ENCODE data around the gene ZNF181.
A peak's percentile ranks its signal among the peaks of the same experiment; 100 is the strongest.

Gene ZNF181

GRCh38 chr19:34692549-34692948 lies 41.5 kb upstream of the ZNF181 start:
- POLR2A ChIA-PET (ENCODE audit: low non-redundant PET) = no interaction called here
- CTCF ChIA-PET = no interaction called here
- no peak for TF ChIP-seq CTCF (conservative IDR thresholded peaks at IDR 0.05; ENCODE audit: low read depth)
- no peak for DNase-seq (ENCODE audit: low spot score)
- no peak overlapping the region for H3K27ac ChIP-seq

GRCh38 chr19:34707661-34708060 lies 26.4 kb upstream of the ZNF181 start:
- POLR2A ChIA-PET (ENCODE audit: low non-redundant PET) = no interaction called here
- DNase-seq (ENCODE audit: low spot score) = no peak
- CTCF ChIA-PET = no interaction called here
- TF ChIP-seq CTCF (conservative IDR thresholded peaks at IDR 0.05; ENCODE audit: low read depth) = no peak
- no peak overlapping the region for H3K27ac ChIP-seq

- DNase-seq (ENCODE audit: low spot score) = no peak
- POLR2A ChIA-PET (ENCODE audit: low non-redundant PET) = no interaction called here
- no peak for TF ChIP-seq CTCF (conservative IDR thresholded peaks at IDR 0.05; ENCODE audit: low read depth)
- CTCF ChIA-PET = interaction anchor here (0.6 to 1.2 kb wide), 5 partner anchors 32 to 928 kb away, joined by 3 to 6 read pairs (median 4); no protein-coding TSS in a partner anchor
- no peak overlapping the region for H3K27ac ChIP-seq
Observed at GRCh38 chr19:34711890-34712289, 22.2 kb upstream of the ZNF181 start.

- no peak overlapping the region for H3K27ac ChIP-seq
- ChIA-PET CTCF (interaction anchor here (0.6 to 1.4 kb wide), 9 partner anchors 9 to 764 kb away, joined by 3 to 8 read pairs (median 4); no protein-coding TSS in a partner anchor), POLR2A (ENCODE audit: low non-redundant PET) (no interaction called here)
- peak; percentile 63 for TF ChIP-seq CTCF (conservative IDR thresholded peaks at IDR 0.05; ENCODE audit: low read depth)
- peak; percentile 64 for DNase-seq (ENCODE audit: low spot score)
Observed at GRCh38 chr19:34712395-34713261, 21.4 kb upstream of the ZNF181 start.

GRCh38 chr19:34713262-34713637 lies 20.8 kb upstream of the ZNF181 start:
- ChIA-PET POLR2A (ENCODE audit: low non-redundant PET) (no interaction called here), CTCF (interaction anchor here (0.6 to 1.4 kb wide), 8 partner anchors 8 to 221 kb away, joined by 3 to 8 read pairs (median 4); no protein-coding TSS in a partner anchor)
- DNase-seq (ENCODE audit: low spot score) = no peak
- no peak overlapping the region for H3K27ac ChIP-seq
- no peak for TF ChIP-seq CTCF (conservative IDR thresholded peaks at IDR 0.05; ENCODE audit: low read depth)

- DNase-seq (ENCODE audit: low spot score) = no peak
- no peak overlapping the region for H3K27ac ChIP-seq
- ChIA-PET CTCF (no interaction called here), POLR2A (ENCODE audit: low non-redundant PET) (no interaction called here)
- TF ChIP-seq CTCF (conservative IDR thresholded peaks at IDR 0.05; ENCODE audit: low read depth) = no peak
Observed at GRCh38 chr19:34715357-34715756, 18.7 kb upstream of the ZNF181 start.
